Activated T-cell treated with anti-CD3 and anti-CD28 coated beads, Interleukin-2, amount 50 U/mL, for 72 hours (primary cell): ENCODE data around the gene PCNX2. TPM values are rescaled to one million over a fixed set of nuclear protein-coding genes. Genes with fewer than 3 reads are reported as not detected.

Source experiments
- ATAC-seq, 2 donors: fragments of 150-1000 bp; cut with Tn5 transposase; replicated peaks in 1 of 2; 2 replicates each; pipeline ENCODE4 v1.10.0; 2021; ENCODE audit warnings: moderate library complexity in 2 of 2, mild to moderate bottlenecking in 1 of 2
- DNase-seq, 2 donors: peaks; one replicate each; pipeline ENCODE4 v3.0.0; 2021 to 2022; ENCODE audit warnings: mixed read lengths in 1 of 2
- H3K27ac Mint-ChIP-seq: one replicate; pipeline ENCODE4 v1.8.0; 2022; ENCODE audit warnings: mild to moderate bottlenecking, moderate library complexity, mixed read lengths
- H3K27me3 Mint-ChIP-seq: one replicate; pipeline ENCODE4 v1.8.0; 2022; ENCODE audit warnings: low read depth, mixed read lengths
- H3K36me3 Mint-ChIP-seq, 2 donors: one replicate each; pipeline ENCODE4 v1.8.0; 2022; ENCODE audit warnings: mixed read lengths in 2 of 2, mild to moderate bottlenecking in 1 of 2; ENCODE audit not compliant: insufficient read depth in 2 of 2
- H3K4me1 Mint-ChIP-seq: one replicate; pipeline ENCODE4 v1.8.0; 2022; ENCODE audit warnings: low read depth, mixed read lengths
- H3K4me3 Mint-ChIP-seq, 2 donors: one replicate each; pipeline ENCODE4 v1.8.0; 2022; ENCODE audit warnings: mild to moderate bottlenecking in 2 of 2, mixed read lengths in 2 of 2, moderate library complexity in 2 of 2
- H3K9me3 Mint-ChIP-seq, 2 donors: one replicate each; pipeline ENCODE4 v1.8.0; 2022; ENCODE audit warnings: mixed read lengths in 2 of 2
- total RNA-seq, 2 donors: library from RNA; stranded (reverse); gene quantifications; one replicate each; pipeline ENCODE4 v1.2.3, GENCODE V29; 2022

Gene PCNX2
- total RNA-seq, 2 donors from 2014 or later: 26.2 to 28.6 TPM

DNA sequence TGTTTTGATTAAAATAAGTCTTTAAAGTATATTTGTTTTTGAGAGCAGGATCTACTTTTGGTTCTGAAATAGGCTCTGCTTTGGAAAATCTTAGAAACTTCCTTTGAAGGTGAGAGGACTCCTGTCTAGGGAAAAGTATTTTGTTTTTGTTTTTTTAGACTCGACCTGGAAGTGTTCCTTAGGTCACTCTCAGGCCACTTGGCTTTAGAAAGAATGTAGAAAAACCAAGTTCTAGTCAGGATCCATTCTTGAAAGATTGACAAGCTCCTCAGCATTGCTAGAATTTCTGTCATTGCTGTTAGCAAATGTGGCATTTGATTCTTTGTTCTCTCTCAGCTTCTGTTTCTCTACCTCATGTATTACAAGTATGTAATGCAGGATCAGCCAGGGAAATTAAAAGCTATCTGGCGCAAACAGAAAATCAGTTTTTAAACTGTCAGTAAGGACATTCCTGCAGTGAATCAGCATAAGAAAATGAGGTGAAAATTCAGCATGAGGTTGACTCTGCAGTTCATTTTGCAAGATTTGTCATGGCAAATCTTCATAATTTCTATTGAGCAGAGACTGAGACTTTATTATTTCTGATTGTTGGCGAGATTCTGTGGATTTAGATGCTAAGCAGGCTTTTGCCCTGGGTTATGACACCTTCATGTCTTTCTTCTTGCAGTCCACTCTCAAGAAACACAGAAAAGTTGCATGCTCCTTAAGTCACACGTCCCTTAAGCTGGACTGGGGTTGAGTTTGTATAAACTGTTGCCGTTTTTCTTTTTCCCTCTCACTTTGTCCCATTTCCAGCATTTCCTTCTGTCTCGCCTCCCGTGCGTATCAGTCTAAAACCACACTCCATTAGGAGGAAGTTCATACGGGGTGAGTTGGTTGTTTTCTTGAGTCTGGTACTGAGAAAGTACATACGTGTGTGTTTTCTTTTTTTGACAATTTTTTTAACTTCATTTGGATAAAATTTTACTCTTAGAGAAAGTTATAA is 332.5 kb downstream of the PCNX2 start:
- ATAC-seq (no peak), DNase-seq (no peak)
- Mint-ChIP-seq H3K4me3 (no peak overlapping the region), H3K27me3 (no peaks in the 10 kb centered on the region), H3K4me1 (peaks cover 16% of the 10 kb centered on the region), H3K9me3 (no peaks in the 10 kb centered on the region), H3K36me3 (peaks cover 9 to 10% of the 10 kb centered on the region in 2 donors), H3K27ac (no peak overlapping the region)

DNA sequence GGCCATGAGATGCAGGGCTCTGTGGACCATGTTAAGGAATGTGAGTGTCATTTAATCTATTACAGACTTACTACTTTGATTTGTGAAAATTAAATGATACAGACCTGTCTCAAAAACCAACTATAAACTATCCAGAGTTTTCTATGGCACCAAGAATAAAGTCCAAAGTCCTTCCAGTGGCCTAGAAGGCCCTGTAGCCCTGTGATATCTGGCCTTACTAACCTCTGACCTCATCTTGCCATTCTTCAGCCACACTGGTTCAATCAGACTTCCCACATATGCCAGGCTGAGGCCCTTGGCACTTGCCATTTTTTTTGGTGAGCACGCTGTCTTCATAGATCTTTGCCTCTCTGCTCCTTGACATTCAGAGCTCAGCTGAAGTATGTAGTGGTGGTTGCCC is 337.5 kb downstream of the PCNX2 start:
- Mint-ChIP-seq H3K4me1 (peaks cover 5% of the 10 kb centered on the region), H3K9me3 (peaks cover 0 to 3% of the 10 kb centered on the region in 2 donors), H3K27me3 (no peaks in the 10 kb centered on the region), H3K27ac (no peak overlapping the region), H3K4me3 (no peak overlapping the region), H3K36me3 (peaks cover 17 to 18% of the 10 kb centered on the region in 2 donors)
- DNase-seq (no peak), ATAC-seq (no peak)

DNA sequence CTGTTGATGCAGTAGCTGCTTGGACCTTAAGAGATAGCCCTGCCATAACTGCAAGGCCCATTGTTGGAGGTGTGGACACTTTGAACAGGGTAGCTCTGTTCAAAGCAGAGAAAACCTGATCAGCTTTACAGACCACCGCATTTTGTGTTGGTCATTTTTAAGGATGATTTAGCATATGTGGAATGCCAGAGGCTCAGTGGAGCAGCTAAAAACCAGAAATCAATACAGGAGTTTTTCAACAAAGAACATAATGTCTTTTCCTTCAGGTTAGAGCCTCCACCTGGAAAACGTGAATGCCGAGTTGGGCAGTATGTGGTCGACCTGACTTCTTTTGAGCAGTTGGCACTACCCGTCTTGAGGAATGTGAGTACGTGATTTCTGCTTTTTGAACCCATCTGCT is 339.4 kb downstream of the PCNX2 start:
- H3K27me3 Mint-ChIP-seq: no peaks in the 10 kb centered on the region
- H3K27ac Mint-ChIP-seq: no peak overlapping the region
- peaks cover 0 to 3% of the 10 kb centered on the region in 2 donors for H3K9me3 Mint-ChIP-seq
- no peak for DNase-seq
- no peak for ATAC-seq
- H3K36me3 Mint-ChIP-seq: peaks cover 17% of the 10 kb centered on the region in 2 donors
- no peak overlapping the region for H3K4me3 Mint-ChIP-seq
- peaks cover 22% of the 10 kb centered on the region for H3K4me1 Mint-ChIP-seq

DNA sequence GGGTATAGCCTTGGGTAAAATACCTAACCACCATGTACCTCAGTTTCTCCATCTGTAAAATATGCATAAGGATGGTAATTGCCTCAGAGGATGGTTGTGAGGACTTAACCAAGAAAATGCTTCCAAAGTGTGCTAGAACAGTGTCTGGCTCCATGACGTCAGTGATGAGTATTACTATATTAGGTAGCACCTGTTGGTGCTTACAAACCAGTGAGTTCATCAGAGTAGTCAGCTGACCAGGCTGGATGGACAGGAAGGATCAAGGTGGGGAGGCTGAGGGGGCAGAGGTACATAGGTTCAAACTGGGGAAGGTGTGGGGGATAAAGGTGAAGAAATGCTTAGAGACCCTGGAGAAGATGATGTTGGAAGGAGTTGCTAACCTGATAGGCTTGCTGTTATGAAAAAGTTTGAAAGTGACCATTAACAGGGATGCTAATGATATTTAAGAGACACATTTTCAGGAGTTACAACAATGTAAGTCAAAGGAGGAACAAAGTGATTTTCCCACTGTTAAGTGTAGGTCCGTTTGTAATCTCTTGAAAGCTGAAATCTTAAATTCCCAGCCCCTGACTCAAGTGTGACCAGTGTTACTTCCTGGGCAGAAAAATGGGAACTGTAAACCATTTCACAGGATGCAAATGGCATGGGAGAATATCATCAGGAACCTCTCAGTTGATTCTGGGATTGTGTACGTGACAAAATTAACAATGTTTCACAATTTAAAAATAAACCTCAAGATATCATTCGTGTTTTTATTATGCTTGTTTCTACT is 340.7 kb downstream of the PCNX2 start:
- Mint-ChIP-seq H3K27ac (no peak overlapping the region), H3K36me3 (peaks cover 17% of the 10 kb centered on the region in 2 donors), H3K27me3 (no peaks in the 10 kb centered on the region), H3K4me3 (no peak overlapping the region), H3K4me1 (peaks cover 26% of the 10 kb centered on the region), H3K9me3 (peaks cover 0 to 3% of the 10 kb centered on the region in 2 donors)
- ATAC-seq: no peak
- no peak for DNase-seq

DNA sequence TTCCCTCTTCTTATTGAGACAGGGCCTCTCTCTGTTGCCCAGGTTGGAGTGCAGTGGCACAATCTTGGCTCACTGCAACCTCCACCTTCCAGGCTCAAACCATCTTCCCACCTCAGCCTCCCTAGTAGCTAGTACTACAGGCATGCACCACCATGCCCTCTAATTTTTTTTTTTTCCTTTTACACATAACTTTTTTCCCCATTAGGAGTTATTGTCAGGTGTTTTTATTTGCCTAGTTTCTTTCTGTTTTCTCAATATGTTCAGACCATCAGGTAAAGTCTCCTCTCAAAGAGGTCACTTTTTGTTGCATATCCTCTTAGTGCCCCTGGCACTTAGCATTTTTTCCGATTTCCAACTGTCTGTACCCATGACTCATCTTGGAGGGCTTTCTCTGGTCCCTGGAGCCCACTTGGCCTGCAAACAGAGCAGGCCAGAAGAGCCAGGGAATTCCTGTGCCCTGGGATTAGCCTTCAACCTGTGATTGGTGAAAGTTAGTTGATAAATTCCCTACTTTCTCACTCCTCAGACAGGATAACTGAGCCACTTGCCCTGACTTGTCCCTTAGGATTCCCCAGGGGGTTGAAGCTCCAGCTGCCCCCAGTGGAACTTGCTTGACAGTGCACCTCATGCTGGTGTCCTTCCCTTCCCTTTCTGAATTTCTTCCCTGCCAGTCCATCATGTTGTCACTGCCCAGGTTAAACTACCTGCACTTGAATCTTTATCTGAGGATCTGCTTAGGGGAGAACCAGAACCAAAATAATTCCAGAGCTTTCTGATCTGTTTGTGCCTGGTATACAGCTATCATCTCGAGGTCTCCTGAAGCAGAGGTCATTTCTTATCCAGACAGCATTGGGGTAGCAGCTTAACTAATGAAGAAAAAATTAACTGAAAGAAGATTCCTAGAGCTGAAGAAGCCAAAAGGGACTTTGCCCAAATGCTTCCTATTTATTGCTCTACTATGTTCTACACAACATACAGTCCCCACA is 342.7 kb downstream of the PCNX2 start:
- Mint-ChIP-seq H3K4me3 (peak overlapping the region; percentile 66 to 79), H3K27me3 (no peaks in the 10 kb centered on the region), H3K36me3 (peaks cover 4 to 6% of the 10 kb centered on the region in 2 donors), H3K9me3 (peaks cover 0 to 3% of the 10 kb centered on the region in 2 donors), H3K27ac (no peak overlapping the region), H3K4me1 (peaks cover 34% of the 10 kb centered on the region)
- DNase-seq (peak; percentile 31 to 37), ATAC-seq (no peak)

DNA sequence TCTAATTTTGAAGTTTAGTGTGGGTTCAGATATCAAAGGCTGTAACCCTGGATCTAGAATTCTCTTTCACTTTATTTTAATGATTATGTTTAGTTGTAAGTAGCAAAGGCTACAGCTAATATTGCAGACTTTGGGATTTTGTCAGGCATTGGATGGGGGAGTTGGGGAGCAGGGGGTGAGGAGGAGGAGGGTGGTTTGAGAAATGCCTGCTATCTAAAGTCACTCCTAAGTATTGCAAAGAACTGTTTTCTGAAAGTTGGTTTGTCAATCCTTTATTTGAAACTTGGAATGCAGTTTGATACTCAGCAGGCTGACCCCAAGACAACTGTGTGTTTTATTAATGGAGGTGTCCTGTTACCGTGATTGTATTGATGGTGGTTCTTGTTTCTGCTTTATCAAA is 343.9 kb downstream of the PCNX2 start:
- Mint-ChIP-seq H3K27ac (peak overlapping the region; percentile 22), H3K9me3 (no peaks in the 10 kb centered on the region), H3K4me1 (peaks cover 34% of the 10 kb centered on the region), H3K4me3 (peak overlapping the region; percentile 79 to 97), H3K27me3 (no peaks in the 10 kb centered on the region), H3K36me3 (no peaks in the 10 kb centered on the region)
- DNase-seq: no peak
- ATAC-seq: no peak

DNA sequence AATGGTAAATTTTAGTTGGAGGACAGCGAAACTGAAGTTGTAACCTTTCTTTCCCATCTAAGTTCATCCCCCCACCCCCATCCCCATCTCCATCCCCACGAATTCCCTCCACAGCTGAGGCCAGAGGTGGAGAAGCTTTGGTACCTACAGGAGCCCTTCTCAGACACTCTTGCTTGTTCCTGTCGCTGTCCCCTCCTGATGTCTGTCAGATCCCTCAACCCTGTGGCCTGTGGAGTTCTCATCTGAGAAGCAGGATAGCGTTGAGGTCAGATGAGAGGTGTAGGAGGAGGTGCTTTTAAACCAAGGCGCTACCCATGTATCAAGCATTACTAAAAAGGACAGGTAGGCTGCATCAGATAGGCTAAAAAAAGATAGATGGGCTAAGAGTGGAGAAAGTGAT is 344.3 kb downstream of the PCNX2 start:
- H3K27ac Mint-ChIP-seq: peak overlapping the region; percentile 96
- H3K9me3 Mint-ChIP-seq: no peaks in the 10 kb centered on the region
- H3K36me3 Mint-ChIP-seq: no peaks in the 10 kb centered on the region
- peaks cover 34% of the 10 kb centered on the region for H3K4me1 Mint-ChIP-seq
- H3K4me3 Mint-ChIP-seq: peak overlapping the region; percentile 79 to 97
- ATAC-seq (peak; percentile 24 to 31), DNase-seq (peak; percentile 9 to 12)
- H3K27me3 Mint-ChIP-seq: no peaks in the 10 kb centered on the region

DNA sequence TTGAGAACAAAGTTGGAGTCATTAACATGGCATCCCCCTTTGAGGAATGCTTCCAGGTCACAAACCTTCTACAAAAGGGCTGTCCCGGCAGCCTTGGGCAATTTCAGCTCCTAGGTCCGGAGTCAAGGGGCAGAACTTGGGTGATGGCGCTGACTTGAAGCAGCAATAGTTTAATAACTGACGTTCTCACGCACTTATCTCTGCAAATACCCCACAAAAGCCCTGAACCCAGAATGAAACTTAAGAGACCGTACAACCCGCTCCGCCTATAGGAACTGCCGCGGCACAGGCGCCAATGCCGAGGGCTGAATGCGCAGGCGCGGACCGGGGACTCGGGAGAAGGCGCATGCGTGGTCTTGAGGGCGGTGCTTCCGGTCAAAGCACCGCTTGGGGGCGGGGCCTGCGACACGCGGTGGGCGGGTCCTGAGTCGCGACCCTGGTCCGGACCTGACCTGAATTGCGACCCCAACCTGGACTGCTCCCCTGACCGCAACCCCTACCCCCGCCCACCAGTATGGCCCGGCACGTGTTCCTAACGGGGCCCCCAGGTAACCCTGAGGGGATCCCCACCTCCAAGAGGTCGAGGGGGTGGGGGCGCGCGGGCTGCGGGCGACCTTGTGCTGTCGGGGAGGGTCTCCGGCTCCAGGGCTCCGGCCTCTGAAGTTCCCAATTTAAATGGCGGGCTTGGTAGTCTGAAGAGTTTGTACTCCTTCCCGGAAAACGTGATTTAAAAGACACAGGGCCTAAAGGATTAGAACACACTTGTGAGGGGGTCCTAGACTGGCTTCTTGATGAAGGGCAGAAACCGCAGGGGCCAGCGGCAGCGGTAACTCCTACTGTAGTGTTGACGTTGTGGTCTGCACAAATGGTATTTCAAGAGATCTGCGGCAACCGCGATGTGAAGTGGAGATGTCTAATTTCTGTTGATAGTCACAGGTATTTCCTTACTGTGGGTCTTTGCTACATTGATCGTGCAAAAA is 345.0 kb downstream of the PCNX2 start, which contains the start of gene NTPCR:
TSS of gene NTPCR (plus strand) at position 415 of the 980 bp plus-strand sequence. CDS start at position 515, 100 bp downstream.
- ATAC-seq: peak; percentile 89 to 90
- Mint-ChIP-seq H3K27ac (peak within 1 kb of the TSS; percentile 96), H3K4me3 (peak within 1 kb of the TSS; percentile 79 to 97), H3K4me1 (peaks cover 34% of the 10 kb centered on the region), H3K36me3 (no peaks in the 10 kb centered on the region), H3K9me3 (no peaks in the 10 kb centered on the region), H3K27me3 (no peaks in the 10 kb centered on the region)
- DNase-seq: peak; percentile 95 to 98

DNA sequence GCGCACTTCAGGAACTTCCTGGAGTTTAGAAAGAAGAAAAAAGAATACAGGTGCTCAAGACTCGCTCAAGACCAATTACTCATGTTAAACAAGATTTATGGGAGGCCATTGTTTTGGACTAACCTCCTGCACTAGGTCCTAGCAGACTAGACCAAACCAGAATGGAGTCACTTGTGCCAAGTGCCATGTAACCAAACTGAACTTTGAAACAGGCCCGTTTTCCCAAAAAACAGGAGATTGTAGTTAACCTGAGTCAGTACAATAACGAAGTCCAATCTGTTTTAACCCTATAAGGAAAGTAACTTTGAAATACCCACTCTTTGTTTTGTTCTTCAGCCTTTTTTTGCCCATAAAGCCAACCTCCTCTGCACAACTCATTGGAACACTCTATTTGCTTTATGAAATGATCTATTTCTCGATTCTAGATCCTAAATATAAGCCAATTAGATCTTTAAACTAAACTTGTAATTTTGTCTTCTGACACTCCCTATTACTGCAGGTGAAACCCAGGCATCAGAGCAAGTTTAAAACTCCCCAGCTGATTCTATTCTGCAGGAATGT is 345.8 kb downstream of the PCNX2 start:
- H3K27ac Mint-ChIP-seq: peak overlapping the region; percentile 96
- DNase-seq (no peak), ATAC-seq (no peak)
- H3K4me1 Mint-ChIP-seq: peaks cover 37% of the 10 kb centered on the region
- H3K9me3 Mint-ChIP-seq: no peaks in the 10 kb centered on the region
- H3K27me3 Mint-ChIP-seq: no peaks in the 10 kb centered on the region
- H3K4me3 Mint-ChIP-seq: peak overlapping the region; percentile 79 to 97
- H3K36me3 Mint-ChIP-seq: no peaks in the 10 kb centered on the region

DNA sequence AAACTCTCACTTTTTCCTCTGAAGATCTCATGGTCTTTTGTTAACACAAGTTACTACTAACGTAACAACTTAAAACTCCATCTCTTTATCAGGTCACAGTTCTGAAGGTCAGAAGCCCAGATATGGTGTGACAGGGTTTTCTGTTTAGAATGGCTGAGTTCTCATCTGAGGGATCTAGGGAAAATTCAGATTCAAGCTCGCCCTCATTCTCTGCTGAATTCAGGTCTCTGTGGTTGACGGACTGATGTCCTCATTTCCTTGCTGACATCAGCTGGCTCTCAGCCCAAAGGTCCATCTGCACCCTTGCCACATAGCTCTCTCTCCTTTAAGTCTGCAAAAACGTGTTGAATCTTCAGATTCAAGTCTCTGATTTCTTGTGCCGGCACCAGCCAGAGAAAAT is 351.2 kb downstream of the PCNX2 start:
- DNase-seq: no peak
- H3K9me3 Mint-ChIP-seq: peaks cover 0 to 3% of the 10 kb centered on the region in 2 donors
- H3K27ac Mint-ChIP-seq: peak overlapping the region; percentile 92

DNA sequence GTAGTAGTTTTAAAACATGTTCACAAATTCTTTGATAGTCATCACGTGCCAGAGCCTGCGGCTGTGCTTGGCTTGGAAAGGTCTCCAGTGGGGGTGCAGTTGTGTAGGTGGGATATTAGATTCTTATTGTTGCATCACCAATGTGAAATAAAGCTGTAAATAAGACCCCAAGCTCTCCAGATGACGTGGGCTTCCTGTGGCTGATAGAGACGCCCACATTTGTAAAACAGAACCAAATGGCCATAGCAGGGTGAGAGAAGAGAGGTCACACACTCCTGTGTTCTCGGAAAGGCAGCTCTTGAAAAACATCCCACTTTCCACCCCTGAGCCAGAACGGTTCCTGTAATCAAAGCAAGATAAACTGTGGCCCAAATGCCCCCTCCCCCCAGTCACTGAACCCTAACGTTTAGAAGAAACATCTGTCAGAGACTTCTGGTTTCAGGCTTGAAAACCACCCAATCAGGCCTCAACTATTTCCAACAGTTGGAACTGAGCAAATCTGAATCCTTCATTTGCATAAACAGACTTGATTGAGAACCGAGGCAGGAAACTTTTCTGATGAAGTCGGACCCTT is 351.8 kb downstream of the PCNX2 start:
- Mint-ChIP-seq H3K4me1 (peaks cover 19% of the 10 kb centered on the region), H3K36me3 (no peaks in the 10 kb centered on the region), H3K4me3 (peak overlapping the region; percentile 22 to 74), H3K27ac (peak overlapping the region; percentile 92), H3K27me3 (peaks cover 3% of the 10 kb centered on the region), H3K9me3 (peaks cover 0 to 3% of the 10 kb centered on the region in 2 donors)
- DNase-seq (peak; percentile 15 to 28), ATAC-seq (peak; percentile 62 to 78)

More for the DNA sequence above, 351.2 kb downstream of the PCNX2 start:
- Mint-ChIP-seq H3K4me1 (peaks cover 22% of the 10 kb centered on the region), H3K27me3 (no peaks in the 10 kb centered on the region), H3K4me3 (peak overlapping the region; percentile 4 to 74), H3K36me3 (no peaks in the 10 kb centered on the region)
- peak; percentile 36 to 54 for ATAC-seq
